Chondrocyte (in vitro differentiated cells): ENCODE results near the gene PAQR8. TPM values are rescaled to one million over a fixed set of nuclear protein-coding genes. Genes with fewer than 3 reads are reported as not detected.

Source experiments
- DNase-seq: peaks from one replicate; pipeline ENCODE4 v3.0.0; 2021; ENCODE audit warnings: mixed read lengths, low spot score
- H3K27ac Mint-ChIP-seq: one replicate; pipeline ENCODE4 v1.8.0; 2021; ENCODE audit warnings: mild to moderate bottlenecking, moderate library complexity, mixed read lengths; ENCODE audit not compliant: unreplicated experiment
- H3K27me3 Mint-ChIP-seq: 2 replicates; pipeline ENCODE4 v1.8.0; 2021; ENCODE audit warnings: low read depth, mixed read lengths
- H3K36me3 Mint-ChIP-seq: 2 replicates; pipeline ENCODE4 v1.8.0; 2021; ENCODE audit warnings: low read depth, mixed read lengths
- H3K4me1 Mint-ChIP-seq: 2 replicates; pipeline ENCODE4 v1.8.0; 2021; ENCODE audit warnings: low read depth, mild to moderate bottlenecking, mixed read lengths
- H3K4me3 Mint-ChIP-seq: one replicate; pipeline ENCODE4 v1.8.0; 2021; ENCODE audit warnings: mild to moderate bottlenecking, moderate library complexity, mixed read lengths; ENCODE audit not compliant: unreplicated experiment
- H3K9me3 Mint-ChIP-seq: 2 replicates; pipeline ENCODE4 v1.8.0; 2021; ENCODE audit warnings: low read depth, mixed read lengths
- long read RNA-seq: library from polyadenylated mRNA; stranded (forward); transcript quantifications from one replicate; pipeline ENCODE4 v2.0.0, GENCODE V29; 2021
- total RNA-seq: library from RNA; stranded (reverse); gene quantifications from 3 replicates; pipeline ENCODE4 v1.2.1, GENCODE V29; 2021
- TF ChIP-seq, protein P1 (sequence below): fragments of 200-600 bp; sonication (generic); IDR thresholded peaks from 2 replicates; pipeline ENCODE4 v1.5.0; 2021; ENCODE audit warnings: antibody characterized with exemption, mild to moderate bottlenecking, moderate library complexity

Gene PAQR8, protein sequence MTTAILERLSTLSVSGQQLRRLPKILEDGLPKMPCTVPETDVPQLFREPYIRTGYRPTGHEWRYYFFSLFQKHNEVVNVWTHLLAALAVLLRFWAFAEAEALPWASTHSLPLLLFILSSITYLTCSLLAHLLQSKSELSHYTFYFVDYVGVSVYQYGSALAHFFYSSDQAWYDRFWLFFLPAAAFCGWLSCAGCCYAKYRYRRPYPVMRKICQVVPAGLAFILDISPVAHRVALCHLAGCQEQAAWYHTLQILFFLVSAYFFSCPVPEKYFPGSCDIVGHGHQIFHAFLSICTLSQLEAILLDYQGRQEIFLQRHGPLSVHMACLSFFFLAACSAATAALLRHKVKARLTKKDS
- 3.6 to 4.4 TPM (median 3.6 TPM) in 3 replicates for total RNA-seq
- long read RNA-seq, full-length matches to known transcripts = 16 of 16 reads
- long read RNA-seq, partial matches to known transcripts = 0 of 16 reads
- long read RNA-seq, other reads (novel, unspliced or antisense) = 0 of 16 reads

DNA sequence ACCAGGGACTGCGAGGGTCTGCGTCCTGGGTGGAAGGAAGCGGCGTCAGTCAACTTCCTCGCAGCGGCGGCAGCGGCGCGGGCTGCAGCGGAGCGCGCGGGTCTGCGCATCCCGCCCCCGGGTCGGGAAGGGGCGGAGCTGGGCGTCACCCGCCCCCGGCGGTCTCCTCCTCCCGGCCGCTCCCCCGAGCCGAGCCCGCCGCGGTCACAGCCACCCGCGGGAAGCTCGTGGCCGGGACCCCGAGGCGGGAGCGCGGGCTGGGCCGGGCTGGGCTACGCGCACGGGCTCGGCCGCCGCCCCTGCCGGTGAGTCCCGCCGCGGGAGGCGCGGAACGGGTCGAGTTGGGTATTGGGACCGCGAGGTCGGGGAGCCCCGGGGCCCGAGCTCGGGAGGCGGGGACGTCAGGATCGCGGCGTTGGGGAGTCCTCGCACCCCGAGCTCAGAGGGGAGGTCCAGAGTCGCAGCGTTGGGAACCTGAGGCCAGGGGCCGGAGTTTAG is at the start of gene PAQR8:
Gene PAQR8, plus strand, starts transcription at position 207 of the 498 bp plus-strand sequence. CDS start 41,063 bp downstream, outside the sequence.
- TF ChIP-seq, protein P1, sequence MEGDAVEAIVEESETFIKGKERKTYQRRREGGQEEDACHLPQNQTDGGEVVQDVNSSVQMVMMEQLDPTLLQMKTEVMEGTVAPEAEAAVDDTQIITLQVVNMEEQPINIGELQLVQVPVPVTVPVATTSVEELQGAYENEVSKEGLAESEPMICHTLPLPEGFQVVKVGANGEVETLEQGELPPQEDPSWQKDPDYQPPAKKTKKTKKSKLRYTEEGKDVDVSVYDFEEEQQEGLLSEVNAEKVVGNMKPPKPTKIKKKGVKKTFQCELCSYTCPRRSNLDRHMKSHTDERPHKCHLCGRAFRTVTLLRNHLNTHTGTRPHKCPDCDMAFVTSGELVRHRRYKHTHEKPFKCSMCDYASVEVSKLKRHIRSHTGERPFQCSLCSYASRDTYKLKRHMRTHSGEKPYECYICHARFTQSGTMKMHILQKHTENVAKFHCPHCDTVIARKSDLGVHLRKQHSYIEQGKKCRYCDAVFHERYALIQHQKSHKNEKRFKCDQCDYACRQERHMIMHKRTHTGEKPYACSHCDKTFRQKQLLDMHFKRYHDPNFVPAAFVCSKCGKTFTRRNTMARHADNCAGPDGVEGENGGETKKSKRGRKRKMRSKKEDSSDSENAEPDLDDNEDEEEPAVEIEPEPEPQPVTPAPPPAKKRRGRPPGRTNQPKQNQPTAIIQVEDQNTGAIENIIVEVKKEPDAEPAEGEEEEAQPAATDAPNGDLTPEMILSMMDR = no peak
- H3K4me3 Mint-ChIP-seq = peak within 1 kb of the TSS; percentile 90
- no peaks in the 10 kb centered on the region for H3K27me3 Mint-ChIP-seq
- H3K4me1 Mint-ChIP-seq = peaks cover 35% of the 10 kb centered on the region
- no peak for DNase-seq
- H3K9me3 Mint-ChIP-seq = no peaks in the 10 kb centered on the region
- H3K36me3 Mint-ChIP-seq = no peaks in the 10 kb centered on the region
- peak within 1 kb of the TSS; percentile 65 for H3K27ac Mint-ChIP-seq

DNA sequence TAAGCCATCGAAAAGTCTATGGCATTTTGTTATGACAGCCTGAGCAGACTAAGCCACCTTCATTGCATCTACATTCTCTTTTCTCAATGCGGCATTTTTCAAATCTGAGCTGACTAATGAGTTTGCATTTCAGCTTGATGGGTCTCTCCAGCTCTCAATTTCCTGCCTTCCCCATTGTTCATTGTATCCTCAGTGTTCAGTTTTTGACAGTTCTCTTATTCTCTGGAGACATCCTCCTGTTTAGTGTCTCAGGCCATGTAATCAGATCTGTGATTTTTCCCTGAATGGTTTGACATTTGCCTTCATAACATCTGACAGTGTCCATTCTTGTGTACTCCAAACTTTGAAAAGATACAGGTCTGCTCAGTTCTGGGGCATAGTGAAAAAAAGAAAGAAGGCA is 49.5 kb upstream of the PAQR8 start:
- no peaks in the 10 kb centered on the region for H3K27me3 Mint-ChIP-seq
- H3K4me3 Mint-ChIP-seq = no peak overlapping the region
- no peaks in the 10 kb centered on the region for H3K9me3 Mint-ChIP-seq
- H3K27ac Mint-ChIP-seq = no peak overlapping the region
- H3K4me1 Mint-ChIP-seq = no peaks in the 10 kb centered on the region
- DNase-seq = no peak
- TF ChIP-seq, protein P1 = no peak
- H3K36me3 Mint-ChIP-seq = no peaks in the 10 kb centered on the region

DNA sequence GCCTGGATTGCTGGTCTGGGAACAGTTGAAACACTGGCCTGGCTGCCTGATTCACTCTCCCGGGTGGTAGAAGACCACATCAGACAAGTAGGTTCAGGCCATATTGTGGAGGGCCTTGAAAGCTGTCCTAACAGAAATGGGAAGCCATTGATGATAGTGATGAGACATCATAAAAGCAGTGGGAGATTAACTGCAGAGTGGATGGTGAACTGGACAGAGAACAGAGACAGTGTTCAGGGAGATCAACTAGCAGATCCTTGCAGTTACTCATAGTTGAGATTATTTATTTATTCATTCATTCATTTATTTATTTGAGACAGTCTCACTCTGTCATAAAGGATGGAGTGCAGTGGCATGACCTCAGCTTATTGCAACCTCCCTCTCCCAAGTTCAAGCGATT is 47.2 kb upstream of the PAQR8 start:
- H3K4me1 Mint-ChIP-seq = peaks cover 5% of the 10 kb centered on the region
- no peaks in the 10 kb centered on the region for H3K36me3 Mint-ChIP-seq
- no peak overlapping the region for H3K27ac Mint-ChIP-seq
- DNase-seq = no peak
- no peaks in the 10 kb centered on the region for H3K9me3 Mint-ChIP-seq
- H3K27me3 Mint-ChIP-seq = no peaks in the 10 kb centered on the region
- no peak overlapping the region for H3K4me3 Mint-ChIP-seq
- TF ChIP-seq, protein P1 = no peak

DNA sequence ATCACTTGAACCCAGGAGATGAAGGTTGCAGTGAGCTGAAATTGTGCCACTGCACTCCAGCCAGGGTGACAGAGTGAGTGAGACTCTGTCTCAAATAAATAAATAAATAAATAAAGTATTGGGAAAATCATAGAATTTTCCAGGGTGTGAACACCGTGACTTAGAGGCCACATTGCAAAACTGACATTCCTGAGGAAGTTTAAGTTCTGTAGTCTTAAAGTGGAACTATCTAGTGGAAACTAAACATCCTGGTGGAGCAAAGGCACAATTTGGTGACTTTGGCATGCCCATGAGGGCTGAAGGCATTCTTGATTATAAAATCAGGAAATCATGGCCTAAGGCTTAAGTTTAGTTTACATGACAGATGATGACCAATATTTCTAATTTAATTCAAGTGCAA is 44.7 kb upstream of the PAQR8 start:
- DNase-seq = no peak
- peaks cover 5% of the 10 kb centered on the region for H3K4me1 Mint-ChIP-seq
- no peaks in the 10 kb centered on the region for H3K36me3 Mint-ChIP-seq
- H3K4me3 Mint-ChIP-seq = no peak overlapping the region
- H3K9me3 Mint-ChIP-seq = no peaks in the 10 kb centered on the region
- H3K27ac Mint-ChIP-seq = no peak overlapping the region
- no peaks in the 10 kb centered on the region for H3K27me3 Mint-ChIP-seq
- TF ChIP-seq, protein P1 = no peak

DNA sequence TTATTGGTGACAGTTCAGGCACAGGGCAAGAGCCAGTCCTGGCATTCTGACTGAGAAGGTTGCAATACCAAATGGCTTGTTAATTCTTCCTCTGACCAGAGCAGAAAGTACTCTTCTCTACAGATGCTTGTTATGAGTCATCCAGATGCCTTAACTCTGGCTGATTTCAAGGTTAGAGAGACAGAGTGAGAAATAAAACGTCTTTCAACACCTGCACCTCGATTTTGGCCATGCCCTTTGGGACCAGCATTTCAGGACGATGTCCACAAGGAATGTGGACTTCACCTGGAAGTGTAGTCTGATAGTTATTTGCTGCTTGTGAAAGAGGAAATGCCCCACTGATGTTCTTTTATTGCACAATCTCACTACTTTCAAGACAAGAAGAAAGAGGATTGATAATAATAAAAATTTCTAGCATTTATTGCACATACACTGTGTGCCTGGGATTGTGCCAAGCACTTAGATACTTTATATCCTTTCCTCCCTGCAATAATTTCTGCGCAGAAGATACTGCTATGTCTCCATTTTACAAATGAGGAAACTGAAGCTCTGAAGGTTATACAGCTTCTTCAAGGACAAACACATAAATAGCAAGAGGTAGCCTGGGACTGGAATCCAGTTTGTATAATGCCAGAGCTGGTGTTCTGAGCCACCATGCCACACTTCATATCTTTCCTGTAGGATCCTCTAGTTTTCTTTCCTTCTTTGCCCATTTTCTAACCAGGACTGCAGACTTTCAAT is 43.9 kb upstream of the PAQR8 start:
- TF ChIP-seq, protein P1 = no peak

More for the DNA sequence above, 43.9 kb upstream of the PAQR8 start:
- no peak for DNase-seq
- Mint-ChIP-seq H3K9me3 (no peaks in the 10 kb centered on the region), H3K36me3 (no peaks in the 10 kb centered on the region), H3K27me3 (no peaks in the 10 kb centered on the region), H3K4me1 (peaks cover 5% of the 10 kb centered on the region), H3K27ac (no peak overlapping the region), H3K4me3 (no peak overlapping the region)
